ENCODE measurements around the gene ZNG1E. TPM values are rescaled to one million over a fixed set of nuclear protein-coding genes. Genes with fewer than 3 reads are reported as not detected.
"Not testable (repeated sequence)": the region's sequence is repeated elsewhere in the genome, so short reads cannot be mapped to it uniquely, and the experiment has no call there.

The ZNG1E gene
- 10 to 100 TPM; 39.2 to 41.2 TPM for total RNA-seq
- polyA plus RNA-seq (2013, experiment 1 of 2) = 34.9 TPM
- polyA plus RNA-seq (2013, experiment 2 of 2) = 32.2 TPM
- total RNA-seq = 6.0 to 21.8 (median 13.8) reads per million in 172 experiments

DNA sequence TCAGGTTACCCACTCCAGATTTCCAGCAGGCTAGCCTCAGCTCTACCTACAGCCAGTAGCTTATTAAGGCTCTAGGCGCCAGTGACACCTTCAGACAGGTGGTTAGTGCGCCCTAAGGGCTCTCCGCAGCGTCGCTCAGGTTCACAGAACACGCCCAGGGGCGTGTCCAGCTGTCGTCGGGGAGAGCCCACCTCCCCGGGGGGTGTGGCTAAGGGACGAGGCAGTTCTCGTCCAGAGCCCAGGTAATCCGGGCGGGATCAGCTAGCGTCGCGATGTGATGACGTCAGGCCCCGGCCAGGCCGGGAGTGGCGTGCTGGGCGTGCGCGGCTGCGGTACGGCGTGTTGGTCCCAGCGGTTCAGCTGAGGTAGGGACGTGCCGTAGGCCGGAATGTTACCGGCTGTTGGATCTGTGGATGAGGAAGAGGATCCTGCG, at the start of gene ZNG1E:
TSS of gene ZNG1E (plus strand) at position 340 of the 433 bp plus-strand sequence. CDS start at position 389, 49 bp downstream.
- H3K27me3 ChIP-seq (ENCODE audit: control insufficient read depth in 1 of 2, insufficient read depth in 2 of 2, low read length in 2 of 2); H3K36me3 Mint-ChIP-seq (ENCODE audit: low read depth); CTCF ChIA-PET; H3K36me3 ChIP-seq (ENCODE audit: insufficient read depth, low read length); intact Hi-C loops (cut with DNase I, micrococcal nuclease); H3K4me1 ChIP-seq (ENCODE audit: insufficient read depth, low read length); H3K9me3 Mint-ChIP-seq; H3K27me3 Mint-ChIP-seq; ATAC-seq (ENCODE audit: poor library complexity); POLR2A ChIA-PET; H3K4me1 Mint-ChIP-seq (ENCODE audit: low read depth); H3K9me3 ChIP-seq (ENCODE audit: control insufficient read depth in 1 of 2, insufficient read depth in 1 of 2, low read length in 2 of 2): not testable (repeated sequence)
- H3K27ac Mint-ChIP-seq = peak within 1 kb of the TSS; percentile 76
- H3K4me3 ChIP-seq (ENCODE audit: low read length) = peak within 1 kb of the TSS; percentile 45
- H3K4me3 Mint-ChIP-seq = peak within 1 kb of the TSS; percentile 76
- DNase-seq = peak; percentile 37 to 84 (median 64)
- peak within 1 kb of the TSS in 1 of 2 donors; percentile 60 for H3K27ac ChIP-seq (ENCODE audit: low read depth in 1 of 2, low read length in 2 of 2)

DNA sequence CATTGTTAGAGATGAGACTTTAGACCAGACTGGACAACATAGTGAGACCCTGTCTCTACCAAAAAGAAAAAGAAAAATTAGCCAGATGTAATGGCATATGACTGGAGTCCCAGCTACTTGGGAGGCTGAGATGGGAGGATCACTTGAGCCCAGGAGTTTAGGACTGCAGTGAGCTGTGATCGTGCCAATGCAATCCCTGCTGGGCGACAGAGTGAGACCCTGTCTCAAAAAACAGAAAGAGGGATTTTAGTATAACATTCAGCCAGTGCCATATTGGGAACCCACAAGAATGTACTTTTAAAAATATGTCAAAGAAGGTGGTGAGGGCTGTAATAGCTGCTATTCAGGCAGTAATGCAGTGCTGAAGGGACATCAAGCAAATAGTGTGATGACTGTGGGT, 2.1 kb upstream of the ZNG1E start:
- H3K36me3 Mint-ChIP-seq (ENCODE audit: low read depth); H3K9me3 ChIP-seq (ENCODE audit: control insufficient read depth in 1 of 2, insufficient read depth in 1 of 2, low read length in 2 of 2); H3K27ac Mint-ChIP-seq; H3K27me3 ChIP-seq (ENCODE audit: control insufficient read depth in 1 of 2, insufficient read depth in 2 of 2, low read length in 2 of 2); H3K36me3 ChIP-seq (ENCODE audit: insufficient read depth, low read length); POLR2A ChIA-PET; H3K27me3 Mint-ChIP-seq; H3K27ac ChIP-seq (ENCODE audit: low read depth in 1 of 2, low read length in 2 of 2); H3K4me1 Mint-ChIP-seq (ENCODE audit: low read depth); H3K4me3 Mint-ChIP-seq; ATAC-seq (ENCODE audit: poor library complexity); CTCF ChIA-PET; DNase-seq; H3K4me1 ChIP-seq (ENCODE audit: insufficient read depth, low read length); intact Hi-C loops (cut with DNase I, micrococcal nuclease); H3K9me3 Mint-ChIP-seq; H3K4me3 ChIP-seq (ENCODE audit: low read length): not testable (repeated sequence)

DNA sequence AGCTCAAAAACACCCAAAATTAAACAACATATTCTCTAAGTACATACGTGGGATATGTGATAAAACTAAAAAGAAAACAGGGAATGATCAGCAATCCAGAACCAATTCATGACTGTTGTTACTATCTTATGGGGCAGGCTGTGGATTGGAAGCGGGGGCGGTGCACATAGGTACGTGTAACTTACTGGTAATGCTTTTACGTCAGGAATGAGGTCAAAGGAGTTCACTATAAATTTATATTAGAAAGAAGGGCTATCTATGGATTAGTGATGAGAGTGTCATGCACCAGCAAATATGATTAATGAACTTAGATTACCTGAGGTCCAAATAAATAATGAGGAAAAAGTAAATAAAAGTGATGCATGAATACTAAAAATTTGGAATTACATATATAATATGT, 710 bp upstream of the ZNG1E start:
- H3K27me3 ChIP-seq (ENCODE audit: control insufficient read depth in 1 of 2, insufficient read depth in 2 of 2, low read length in 2 of 2); H3K36me3 ChIP-seq (ENCODE audit: insufficient read depth, low read length); H3K9me3 Mint-ChIP-seq; H3K36me3 Mint-ChIP-seq (ENCODE audit: low read depth); H3K27me3 Mint-ChIP-seq; intact Hi-C loops (cut with DNase I, micrococcal nuclease); H3K4me1 ChIP-seq (ENCODE audit: insufficient read depth, low read length); ATAC-seq (ENCODE audit: poor library complexity); H3K4me3 ChIP-seq (ENCODE audit: low read length); H3K4me1 Mint-ChIP-seq (ENCODE audit: low read depth); H3K9me3 ChIP-seq (ENCODE audit: control insufficient read depth in 1 of 2, insufficient read depth in 1 of 2, low read length in 2 of 2); POLR2A ChIA-PET; H3K27ac ChIP-seq (ENCODE audit: low read depth in 1 of 2, low read length in 2 of 2); CTCF ChIA-PET: not testable (repeated sequence)
- DNase-seq = peak in 2 of 14 experiments; percentile 1 to 3
- H3K4me3 Mint-ChIP-seq = peak overlapping the region; percentile 64
- peak overlapping the region; percentile 65 for H3K27ac Mint-ChIP-seq

DNA sequence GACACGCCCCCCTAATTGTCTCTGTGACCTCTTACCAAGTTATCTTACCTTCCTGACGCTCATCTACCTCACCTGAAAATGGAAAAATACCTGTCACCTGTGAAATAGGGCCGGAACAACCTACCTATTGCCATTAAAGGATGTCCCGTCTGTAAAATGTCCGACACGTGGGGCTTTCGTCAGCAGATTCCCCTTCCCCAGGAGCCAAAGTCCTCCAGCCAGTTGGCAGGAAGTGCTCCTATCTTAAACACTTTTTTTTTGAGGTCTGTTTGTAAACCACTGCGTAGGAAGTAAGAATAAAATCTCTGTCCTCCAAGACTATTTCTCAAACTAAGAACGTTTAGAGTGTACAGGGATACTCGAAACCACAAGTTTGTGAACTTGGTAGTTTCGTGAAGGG, 661 bp downstream of the ZNG1E start:
- ATAC-seq (ENCODE audit: poor library complexity); H3K4me1 Mint-ChIP-seq (ENCODE audit: low read depth); H3K36me3 ChIP-seq (ENCODE audit: insufficient read depth, low read length); H3K27me3 ChIP-seq (ENCODE audit: control insufficient read depth in 1 of 2, insufficient read depth in 2 of 2, low read length in 2 of 2); CTCF ChIA-PET; POLR2A ChIA-PET; H3K9me3 Mint-ChIP-seq; H3K9me3 ChIP-seq (ENCODE audit: control insufficient read depth in 1 of 2, insufficient read depth in 1 of 2, low read length in 2 of 2); H3K4me1 ChIP-seq (ENCODE audit: insufficient read depth, low read length); H3K27me3 Mint-ChIP-seq; H3K27ac ChIP-seq (ENCODE audit: low read depth in 1 of 2, low read length in 2 of 2); intact Hi-C loops (cut with DNase I, micrococcal nuclease); H3K36me3 Mint-ChIP-seq (ENCODE audit: low read depth): not testable (repeated sequence)
- peak in 3 of 14 experiments; percentile 9 to 70 (median 31) for DNase-seq
- Mint-ChIP-seq H3K27ac (peak overlapping the region; percentile 76), H3K4me3 (peak overlapping the region; percentile 71)
- peak overlapping the region; percentile 20 for H3K4me3 ChIP-seq (ENCODE audit: low read length)

DNA sequence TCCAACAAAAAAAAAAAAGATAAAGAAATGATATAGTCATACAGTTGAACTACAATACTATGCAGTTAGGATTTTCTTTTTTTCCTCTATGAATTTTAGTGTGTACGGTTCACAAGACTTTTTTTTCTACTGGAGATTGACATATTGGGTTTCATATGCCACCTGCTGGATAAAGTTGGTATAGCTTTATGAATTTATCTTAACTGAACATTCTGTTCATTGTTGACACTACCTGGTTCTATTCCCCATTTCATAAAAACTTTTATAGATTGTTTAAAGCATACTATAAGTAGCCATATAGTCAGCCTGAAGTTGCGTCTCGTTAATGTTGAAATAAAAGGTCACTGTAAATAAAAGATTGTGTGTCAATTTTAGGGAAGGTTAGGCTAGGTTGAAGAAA, 2.8 kb downstream of the ZNG1E start:
- ATAC-seq (ENCODE audit: poor library complexity); H3K4me1 Mint-ChIP-seq (ENCODE audit: low read depth); intact Hi-C loops (cut with DNase I, micrococcal nuclease); H3K27ac ChIP-seq (ENCODE audit: low read depth in 1 of 2, low read length in 2 of 2); H3K27ac Mint-ChIP-seq; CTCF ChIA-PET; H3K36me3 ChIP-seq (ENCODE audit: insufficient read depth, low read length); H3K9me3 ChIP-seq (ENCODE audit: control insufficient read depth in 1 of 2, insufficient read depth in 1 of 2, low read length in 2 of 2); H3K4me3 ChIP-seq (ENCODE audit: low read length); H3K4me1 ChIP-seq (ENCODE audit: insufficient read depth, low read length); H3K4me3 Mint-ChIP-seq; H3K9me3 Mint-ChIP-seq; POLR2A ChIA-PET; H3K27me3 ChIP-seq (ENCODE audit: control insufficient read depth in 1 of 2, insufficient read depth in 2 of 2, low read length in 2 of 2); H3K27me3 Mint-ChIP-seq; DNase-seq: not testable (repeated sequence)
- TF ChIP-seq, protein P1, sequence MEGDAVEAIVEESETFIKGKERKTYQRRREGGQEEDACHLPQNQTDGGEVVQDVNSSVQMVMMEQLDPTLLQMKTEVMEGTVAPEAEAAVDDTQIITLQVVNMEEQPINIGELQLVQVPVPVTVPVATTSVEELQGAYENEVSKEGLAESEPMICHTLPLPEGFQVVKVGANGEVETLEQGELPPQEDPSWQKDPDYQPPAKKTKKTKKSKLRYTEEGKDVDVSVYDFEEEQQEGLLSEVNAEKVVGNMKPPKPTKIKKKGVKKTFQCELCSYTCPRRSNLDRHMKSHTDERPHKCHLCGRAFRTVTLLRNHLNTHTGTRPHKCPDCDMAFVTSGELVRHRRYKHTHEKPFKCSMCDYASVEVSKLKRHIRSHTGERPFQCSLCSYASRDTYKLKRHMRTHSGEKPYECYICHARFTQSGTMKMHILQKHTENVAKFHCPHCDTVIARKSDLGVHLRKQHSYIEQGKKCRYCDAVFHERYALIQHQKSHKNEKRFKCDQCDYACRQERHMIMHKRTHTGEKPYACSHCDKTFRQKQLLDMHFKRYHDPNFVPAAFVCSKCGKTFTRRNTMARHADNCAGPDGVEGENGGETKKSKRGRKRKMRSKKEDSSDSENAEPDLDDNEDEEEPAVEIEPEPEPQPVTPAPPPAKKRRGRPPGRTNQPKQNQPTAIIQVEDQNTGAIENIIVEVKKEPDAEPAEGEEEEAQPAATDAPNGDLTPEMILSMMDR (IDR thresholded peaks at IDR 0.05) = peak; percentile 43
- H3K36me3 Mint-ChIP-seq (ENCODE audit: low read depth) = peaks cover 10% of the 10 kb centered on the region

DNA sequence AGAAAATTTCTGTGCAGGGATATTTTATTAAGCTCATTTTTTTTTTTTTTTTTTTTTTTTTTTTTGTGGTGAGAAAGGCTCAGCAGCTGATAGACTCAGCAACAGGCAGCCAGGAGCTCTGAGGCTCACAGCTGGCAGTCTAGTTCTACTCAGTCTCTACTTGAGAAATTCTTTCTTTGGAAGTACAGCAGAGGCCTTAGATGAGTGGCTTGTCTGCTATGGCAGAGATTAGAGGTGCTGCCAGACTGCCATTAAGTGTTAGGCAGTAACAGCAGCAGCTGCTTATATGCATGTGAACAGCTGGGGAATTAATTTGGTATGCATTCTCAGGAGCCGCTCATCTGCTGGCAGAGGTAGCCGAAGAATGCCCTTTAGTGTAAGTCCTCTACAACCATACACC, 27.8 kb downstream of the ZNG1E start:
- POLR2A ChIA-PET = not testable (repeated sequence)

DNA sequence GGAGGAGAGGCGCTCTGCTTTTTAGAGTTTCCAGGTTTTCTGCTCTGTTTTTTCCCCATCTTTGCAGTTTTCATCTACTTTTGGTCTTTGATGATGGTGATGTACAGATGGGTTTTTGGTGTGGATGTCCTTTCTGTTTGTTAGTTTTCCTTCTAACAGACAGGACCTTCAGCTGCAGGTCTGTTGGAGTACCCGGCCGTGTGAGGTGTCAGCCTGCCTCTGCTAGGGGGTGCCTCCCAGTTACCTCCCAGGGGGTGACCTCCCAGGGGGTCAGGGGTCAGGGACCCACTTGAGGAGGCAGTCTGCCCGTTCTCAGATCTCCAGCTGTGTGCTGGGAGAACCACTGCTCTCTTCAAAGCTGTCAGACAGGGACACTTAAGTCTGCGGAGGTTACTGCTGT, 38.7 kb downstream of the ZNG1E start:
- DNase-seq; H3K4me3 ChIP-seq (ENCODE audit: low read length); intact Hi-C loops (cut with DNase I, micrococcal nuclease); H3K9me3 ChIP-seq (ENCODE audit: control insufficient read depth in 1 of 2, insufficient read depth in 1 of 2, low read length in 2 of 2); H3K27me3 Mint-ChIP-seq; ATAC-seq (ENCODE audit: poor library complexity); H3K4me1 ChIP-seq (ENCODE audit: insufficient read depth, low read length); CTCF ChIA-PET; H3K27ac Mint-ChIP-seq; H3K4me3 Mint-ChIP-seq; H3K27ac ChIP-seq (ENCODE audit: low read depth in 1 of 2, low read length in 2 of 2); POLR2A ChIA-PET; H3K36me3 Mint-ChIP-seq (ENCODE audit: low read depth); H3K27me3 ChIP-seq (ENCODE audit: control insufficient read depth in 1 of 2, insufficient read depth in 2 of 2, low read length in 2 of 2); H3K36me3 ChIP-seq (ENCODE audit: insufficient read depth, low read length); H3K9me3 Mint-ChIP-seq; H3K4me1 Mint-ChIP-seq (ENCODE audit: low read depth): not testable (repeated sequence)

More for the DNA sequence above, 27.8 kb downstream of the ZNG1E start:
- H3K9me3 ChIP-seq (ENCODE audit: control insufficient read depth in 1 of 2, insufficient read depth in 1 of 2, low read length in 2 of 2); H3K27ac ChIP-seq (ENCODE audit: low read depth in 1 of 2, low read length in 2 of 2); DNase-seq; intact Hi-C loops (cut with DNase I, micrococcal nuclease); H3K9me3 Mint-ChIP-seq; H3K27ac Mint-ChIP-seq; H3K27me3 ChIP-seq (ENCODE audit: control insufficient read depth in 1 of 2, insufficient read depth in 2 of 2, low read length in 2 of 2); ATAC-seq (ENCODE audit: poor library complexity); H3K4me1 Mint-ChIP-seq (ENCODE audit: low read depth); H3K36me3 ChIP-seq (ENCODE audit: insufficient read depth, low read length); H3K27me3 Mint-ChIP-seq; CTCF ChIA-PET; H3K36me3 Mint-ChIP-seq (ENCODE audit: low read depth); H3K4me1 ChIP-seq (ENCODE audit: insufficient read depth, low read length); H3K4me3 ChIP-seq (ENCODE audit: low read length); H3K4me3 Mint-ChIP-seq: not testable (repeated sequence)

All from CD4-positive, alpha-beta T cell (primary cell).